OCI-LY7 (cell line): Measurements from ENCODE around the gene ADAM29. TPM values are rescaled to one million over a fixed set of nuclear protein-coding genes. Genes with fewer than 3 reads are reported as not detected.
A peak's percentile ranks its signal among the peaks of the same experiment; 100 is the strongest.

ENCODE experiments used
- BruUV-seq: library from RNA; stranded (reverse); fragments of 400-500 nt; replicated peaks from 2 replicates; lab custom pipeline; 2021; lab: Mats Ljungman, UMichigan
- CTCF ChIA-PET: fragments of 300-600 bp; sonication (Branson Sonifier 250); formaldehyde crosslinking; loops from one replicate; lab custom pipeline; 2022; ENCODE audit warnings: antibody characterized with exemption; ENCODE audit not compliant: unreplicated experiment; lab: Charles Lee
- POLR2A ChIA-PET: fragments of 300-600 bp; sonication (Branson Sonifier 250); formaldehyde crosslinking; loops from one replicate; lab custom pipeline; 2022; ENCODE audit warnings: antibody characterized with exemption; lab: Charles Lee
- DNase-seq: peaks from one replicate; pipeline ENCODE4 v3.0.0-alpha.2; 2015; ENCODE audit warnings: low spot score
- H2AFZ ChIP-seq: fragments of 200-600 bp; sonication (generic), shearing (Covaris generic); 2 replicates; pipeline ENCODE4 v1.6.1; 2014; ENCODE audit warnings: mild to moderate bottlenecking, antibody characterized with exemption, low read length, moderate library complexity
- H3K27ac ChIP-seq: fragments of 200-600 bp; sonication (generic); 2 replicates; pipeline ENCODE4 v1.5.1; 2014; ENCODE audit warnings: mixed run types, low read depth, mild to moderate bottlenecking, moderate library complexity, low read length, inconsistent platforms; ENCODE audit not compliant: poor library complexity, severe bottlenecking
- H3K36me3 ChIP-seq: fragments of 200-600 bp; sonication (generic); 2 replicates; pipeline ENCODE4 v1.6.1; 2014; ENCODE audit warnings: mild to moderate bottlenecking, antibody characterized with exemption, low read length, moderate library complexity, mixed read lengths; ENCODE audit not compliant: insufficient read depth
- H3K4me1 ChIP-seq: fragments of 200-600 bp; sonication (generic); 2 replicates; pipeline ENCODE4 v1.5.1; 2014; ENCODE audit warnings: mild to moderate bottlenecking, low read length; ENCODE audit not compliant: insufficient read depth, poor library complexity, severe bottlenecking
- H3K4me2 ChIP-seq: fragments of 200-600 bp; sonication (generic); 2 replicates; pipeline ENCODE4 v1.6.1; 2014; ENCODE audit warnings: mild to moderate bottlenecking, low read length
- H3K4me3 ChIP-seq: fragments of 200-600 bp; sonication (generic); 2 replicates; pipeline ENCODE4 v1.5.1; 2014; ENCODE audit warnings: mild to moderate bottlenecking, low read depth, low read length; ENCODE audit not compliant: poor library complexity, severe bottlenecking
- H3K79me2 ChIP-seq: fragments of 200-600 bp; sonication (generic); 2 replicates; pipeline ENCODE4 v1.6.1; 2016; ENCODE audit warnings: low read depth, mild to moderate bottlenecking, low read length, moderate library complexity, mixed read lengths; ENCODE audit not compliant: insufficient read depth
- H3K9me2 ChIP-seq: fragments of 200-600 bp; sonication (generic); 2 replicates; pipeline ENCODE4 v1.6.1; 2016; ENCODE audit warnings: mild to moderate bottlenecking, low read length, mixed read lengths; ENCODE audit not compliant: insufficient read depth
- H3K9me3 ChIP-seq: fragments of 200-600 bp; sonication (generic); 2 replicates; pipeline ENCODE4 v1.6.1; 2014; ENCODE audit warnings: mild to moderate bottlenecking, mixed run types, low read length, mixed read lengths
- H4K20me1 ChIP-seq: fragments of 200-600 bp; sonication (generic); 2 replicates; pipeline ENCODE4 v1.6.1; 2014; ENCODE audit warnings: mild to moderate bottlenecking, antibody characterized with exemption, low read length, moderate library complexity, mixed read lengths; ENCODE audit not compliant: insufficient read depth
- EZH2phosphoT487 ChIP-seq: fragments of 200-600 bp; sonication (generic); IDR thresholded peaks from 2 replicates; pipeline ENCODE4 v1.6.1; 2018; ENCODE audit warnings: low read depth, borderline replicate concordance, mild to moderate bottlenecking, mixed run types, antibody characterized with exemption, low read length, moderate library complexity, mixed read lengths
- intact Hi-C: fragments of 100-400 bp; cut with micrococcal nuclease; formaldehyde crosslinking; loops from one replicate; pipeline ENCODE4 v1.10.0; 2022; ENCODE audit not compliant: unreplicated experiment
- total RNA-seq, 2 experiments: library from RNA; depleted of rRNA in 1 of 2; stranded (reverse); fragments of >200 nt in 1 of 2; shearing (Covaris generic) in 1 of 2; gene quantifications; 2 replicates each; pipeline ENCODE4 v1.2.3, GENCODE V29; 2014 to 2022
- TF ChIP-seq, protein P1 (sequence below): fragments of 200-600 bp; sonication (generic); conservative IDR thresholded peaks from 2 replicates; pipeline ENCODE4 v1.5.1; 2014; ENCODE audit warnings: mild to moderate bottlenecking, antibody characterized with exemption, low read length, moderate library complexity, mixed read lengths

Gene ADAM29
- total RNA-seq, 2 experiments from 2014 or later: 1.0 to 1.2 TPM

DNA sequence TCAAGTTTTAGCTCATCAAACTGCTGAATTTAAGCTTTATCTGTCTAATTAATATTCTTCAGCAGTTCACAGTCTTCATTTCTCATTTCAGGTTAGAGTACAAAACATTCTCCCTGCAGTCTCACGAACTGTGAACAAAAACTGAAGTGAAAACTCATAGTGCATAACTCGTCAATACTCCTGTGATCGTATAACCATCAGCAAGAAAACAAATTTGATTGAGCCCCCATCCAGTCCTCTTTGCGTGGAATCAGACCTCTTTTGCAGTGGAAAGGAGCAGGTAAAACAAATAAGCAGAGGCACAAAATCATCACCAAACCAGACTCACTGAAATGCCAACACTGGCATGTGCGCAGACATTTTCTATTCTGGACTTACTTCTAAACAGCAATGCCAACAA, 12.7 kb downstream of the ADAM29 start:
- TF ChIP-seq EZH2phosphoT487: no peak
- TF ChIP-seq, protein P1, sequence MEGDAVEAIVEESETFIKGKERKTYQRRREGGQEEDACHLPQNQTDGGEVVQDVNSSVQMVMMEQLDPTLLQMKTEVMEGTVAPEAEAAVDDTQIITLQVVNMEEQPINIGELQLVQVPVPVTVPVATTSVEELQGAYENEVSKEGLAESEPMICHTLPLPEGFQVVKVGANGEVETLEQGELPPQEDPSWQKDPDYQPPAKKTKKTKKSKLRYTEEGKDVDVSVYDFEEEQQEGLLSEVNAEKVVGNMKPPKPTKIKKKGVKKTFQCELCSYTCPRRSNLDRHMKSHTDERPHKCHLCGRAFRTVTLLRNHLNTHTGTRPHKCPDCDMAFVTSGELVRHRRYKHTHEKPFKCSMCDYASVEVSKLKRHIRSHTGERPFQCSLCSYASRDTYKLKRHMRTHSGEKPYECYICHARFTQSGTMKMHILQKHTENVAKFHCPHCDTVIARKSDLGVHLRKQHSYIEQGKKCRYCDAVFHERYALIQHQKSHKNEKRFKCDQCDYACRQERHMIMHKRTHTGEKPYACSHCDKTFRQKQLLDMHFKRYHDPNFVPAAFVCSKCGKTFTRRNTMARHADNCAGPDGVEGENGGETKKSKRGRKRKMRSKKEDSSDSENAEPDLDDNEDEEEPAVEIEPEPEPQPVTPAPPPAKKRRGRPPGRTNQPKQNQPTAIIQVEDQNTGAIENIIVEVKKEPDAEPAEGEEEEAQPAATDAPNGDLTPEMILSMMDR: no peak
- ChIA-PET POLR2A (interaction anchor here (0.6 to 3.2 kb wide), 7 partner anchors 12 to 114 kb away, joined by 4 to 24 read pairs (median 7); partner anchors contain the start of gene ADAM29), CTCF (no interaction called here)
- Histone ChIP-seq H3K9me3 (peaks cover 38% of the 10 kb centered on the region; the same call in 1 of the 2 replicates), H3K79me2 (no peaks in the 10 kb centered on the region), H3K4me2 (peak overlapping the region; percentile 81), H3K4me1 (peaks cover 73% of the 10 kb centered on the region), H2AFZ (peak overlapping the region; percentile 94; the same call in 1 of the 2 replicates), H3K27ac (peak overlapping the region; percentile 100), H4K20me1 (no peaks in the 10 kb centered on the region), H3K36me3 (peaks cover 34% of the 10 kb centered on the region), H3K9me2 (no peaks in the 10 kb centered on the region), H3K4me3 (peak overlapping the region; percentile 53)
- no TSS peak for BruUV-seq
- peak; percentile 43 for DNase-seq
- intact Hi-C loops: no loop called here

DNA sequence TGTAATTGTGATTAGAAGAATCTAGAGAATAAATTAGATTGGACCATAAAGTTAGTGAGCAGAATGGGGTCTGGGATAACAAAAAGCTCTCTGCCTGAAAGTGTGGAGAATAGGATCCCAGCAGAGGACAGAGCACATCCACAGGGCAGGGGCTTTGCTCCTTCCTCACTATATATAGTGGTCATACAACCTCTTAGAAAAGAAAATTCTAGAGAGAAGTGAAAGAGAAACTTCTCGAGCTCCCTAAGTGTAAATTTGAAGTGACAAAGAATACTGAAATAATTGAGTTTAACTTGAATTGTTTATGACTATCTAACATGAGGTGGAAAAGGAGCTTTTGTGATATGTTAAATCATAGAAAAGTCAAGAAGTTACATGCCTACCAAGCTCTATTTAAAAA, 14.9 kb downstream of the ADAM29 start:
- no TSS peak for BruUV-seq
- no peak for DNase-seq
- Histone ChIP-seq H3K9me3 (peaks cover 47% of the 10 kb centered on the region), H3K79me2 (no peaks in the 10 kb centered on the region), H3K9me2 (no peaks in the 10 kb centered on the region), H3K4me3 (no peak overlapping the region), H3K36me3 (peaks cover 34% of the 10 kb centered on the region), H2AFZ (peak overlapping the region; percentile 86), H3K4me1 (peaks cover 51% of the 10 kb centered on the region), H4K20me1 (no peaks in the 10 kb centered on the region), H3K4me2 (no peak overlapping the region), H3K27ac (peak overlapping the region; percentile 26)
- intact Hi-C loops: no loop called here
- POLR2A ChIA-PET: interaction anchor here (0.6 to 2.7 kb wide), 20 partner anchors 9 to 1701 kb away, joined by 3 to 14 read pairs (median 3); no protein-coding TSS in a partner anchor
- CTCF ChIA-PET: interaction anchor here (0.7 kb wide), 1 partner anchor 9 kb away, joined by 3 read pairs; no protein-coding TSS in a partner anchor
- TF ChIP-seq, protein P1: no peak
- TF ChIP-seq EZH2phosphoT487: no peak

DNA sequence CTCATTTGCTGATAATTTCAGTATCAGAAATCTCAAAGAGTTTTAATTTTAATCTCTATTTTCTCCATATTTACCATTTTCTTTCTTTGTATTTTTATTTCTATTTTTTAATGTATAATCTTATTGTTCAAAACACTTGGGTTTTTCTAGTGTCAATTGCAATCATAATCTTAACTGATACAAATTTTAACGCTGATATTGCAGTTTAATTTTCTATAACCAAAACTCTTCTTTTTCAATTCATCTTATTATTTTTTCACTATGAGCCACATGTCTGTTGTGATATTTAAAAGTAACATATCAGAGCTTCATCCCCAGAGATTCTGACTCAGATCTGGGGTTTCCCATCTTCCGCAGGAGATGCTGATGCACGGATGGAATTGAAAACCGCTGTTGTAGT, 16.2 kb downstream of the ADAM29 start:
- Histone ChIP-seq H3K36me3 (peaks cover 44% of the 10 kb centered on the region), H3K9me2 (no peaks in the 10 kb centered on the region), H4K20me1 (no peaks in the 10 kb centered on the region), H3K9me3 (peaks cover 60% of the 10 kb centered on the region), H3K27ac (no peak overlapping the region), H3K4me3 (no peak overlapping the region), H3K4me2 (no peak overlapping the region), H2AFZ (no peak overlapping the region), H3K79me2 (no peaks in the 10 kb centered on the region), H3K4me1 (peaks cover 41% of the 10 kb centered on the region)
- ChIA-PET CTCF (no interaction called here), POLR2A (interaction anchor here (0.7 to 2.7 kb wide), 4 partner anchors 11 to 154 kb away, joined by 3 to 14 read pairs (median 8); no protein-coding TSS in a partner anchor)
- no peak for DNase-seq
- no TSS peak for BruUV-seq
- intact Hi-C loops: no loop called here
- TF ChIP-seq, protein P1: no peak
- no peak for TF ChIP-seq EZH2phosphoT487
